Measurements from ENCODE around the gene CENPF.
"Not testable (repeated sequence)": the region's sequence is repeated elsewhere in the genome, so short reads cannot be mapped to it uniquely, and the experiment has no call there.

CENPF gene

DNA sequence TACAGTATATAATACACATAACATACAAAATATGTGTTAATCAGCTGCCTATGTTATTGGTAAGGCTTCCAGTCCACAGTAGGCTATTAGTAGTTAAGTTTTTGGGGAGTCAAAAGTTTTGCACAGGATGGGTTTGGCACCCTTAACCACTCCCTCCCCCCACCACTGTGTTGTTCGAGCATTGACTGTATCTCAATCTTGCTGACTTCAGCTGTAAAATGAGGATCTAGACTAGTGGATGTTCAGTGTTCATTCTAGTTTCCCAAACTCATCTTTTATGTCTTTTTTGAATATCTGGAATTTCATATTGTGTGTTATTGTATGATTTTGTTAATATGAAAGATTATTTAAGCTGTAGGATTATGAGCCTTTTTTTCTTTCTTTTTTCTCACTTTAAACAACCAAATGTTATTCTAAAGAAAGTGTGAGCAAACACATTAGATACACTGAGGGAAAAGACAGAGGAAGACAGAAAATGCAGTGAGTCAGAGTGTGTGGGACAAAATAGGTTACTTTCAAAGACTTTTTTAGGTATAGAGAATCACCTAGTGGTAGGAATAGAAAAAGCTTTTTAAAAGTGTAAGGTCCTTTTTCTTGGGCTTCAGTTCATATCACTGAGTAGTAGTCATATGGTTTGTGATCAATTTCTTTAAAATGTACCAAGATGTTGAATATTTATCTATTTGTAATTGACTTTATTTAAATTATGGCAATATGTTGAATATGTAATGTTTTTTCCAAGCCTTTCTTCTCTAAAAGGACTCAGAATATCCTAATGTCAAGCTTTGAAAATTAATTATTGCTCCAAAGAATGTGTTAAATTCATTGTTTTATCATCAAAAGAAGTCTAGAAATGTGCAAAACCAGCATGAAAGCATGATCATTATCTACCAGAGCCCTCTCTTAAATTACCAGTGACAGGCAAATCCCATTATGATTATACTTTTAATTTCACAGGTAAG is 17.9 kb upstream of the CENPF start:
- no peak overlapping the region for H3K27ac ChIP-seq
- TF ChIP-seq ZFX (IDR thresholded peaks at IDR 0.05) = no peak
- TF ChIP-seq, protein P1, sequence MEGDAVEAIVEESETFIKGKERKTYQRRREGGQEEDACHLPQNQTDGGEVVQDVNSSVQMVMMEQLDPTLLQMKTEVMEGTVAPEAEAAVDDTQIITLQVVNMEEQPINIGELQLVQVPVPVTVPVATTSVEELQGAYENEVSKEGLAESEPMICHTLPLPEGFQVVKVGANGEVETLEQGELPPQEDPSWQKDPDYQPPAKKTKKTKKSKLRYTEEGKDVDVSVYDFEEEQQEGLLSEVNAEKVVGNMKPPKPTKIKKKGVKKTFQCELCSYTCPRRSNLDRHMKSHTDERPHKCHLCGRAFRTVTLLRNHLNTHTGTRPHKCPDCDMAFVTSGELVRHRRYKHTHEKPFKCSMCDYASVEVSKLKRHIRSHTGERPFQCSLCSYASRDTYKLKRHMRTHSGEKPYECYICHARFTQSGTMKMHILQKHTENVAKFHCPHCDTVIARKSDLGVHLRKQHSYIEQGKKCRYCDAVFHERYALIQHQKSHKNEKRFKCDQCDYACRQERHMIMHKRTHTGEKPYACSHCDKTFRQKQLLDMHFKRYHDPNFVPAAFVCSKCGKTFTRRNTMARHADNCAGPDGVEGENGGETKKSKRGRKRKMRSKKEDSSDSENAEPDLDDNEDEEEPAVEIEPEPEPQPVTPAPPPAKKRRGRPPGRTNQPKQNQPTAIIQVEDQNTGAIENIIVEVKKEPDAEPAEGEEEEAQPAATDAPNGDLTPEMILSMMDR (conservative IDR thresholded peaks at IDR 0.05) = peak; percentile 95

DNA sequence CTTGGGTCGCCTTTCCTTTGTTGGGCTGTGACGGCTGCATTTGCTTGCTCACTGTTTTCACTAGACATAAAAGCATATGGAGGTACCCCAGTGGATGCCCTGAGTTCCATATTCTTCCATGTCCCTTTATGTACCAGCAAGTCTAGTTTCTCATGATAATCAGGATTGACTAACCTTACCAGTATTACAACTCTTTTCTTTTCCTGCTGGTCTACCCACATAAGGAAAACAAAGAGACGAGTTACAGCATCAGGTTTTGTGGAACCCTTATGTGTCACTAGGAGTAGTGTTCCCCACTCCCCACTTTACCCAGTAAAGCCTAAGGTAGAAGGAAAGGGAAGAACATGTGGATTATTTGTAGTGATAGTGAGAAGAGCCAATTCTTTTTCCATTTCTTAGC is 16.4 kb upstream of the CENPF start:
- H3K27ac ChIP-seq = no peak overlapping the region
- TF ChIP-seq ZFX (IDR thresholded peaks at IDR 0.05) = no peak
- TF ChIP-seq, protein P1 (conservative IDR thresholded peaks at IDR 0.05) = no peak

DNA sequence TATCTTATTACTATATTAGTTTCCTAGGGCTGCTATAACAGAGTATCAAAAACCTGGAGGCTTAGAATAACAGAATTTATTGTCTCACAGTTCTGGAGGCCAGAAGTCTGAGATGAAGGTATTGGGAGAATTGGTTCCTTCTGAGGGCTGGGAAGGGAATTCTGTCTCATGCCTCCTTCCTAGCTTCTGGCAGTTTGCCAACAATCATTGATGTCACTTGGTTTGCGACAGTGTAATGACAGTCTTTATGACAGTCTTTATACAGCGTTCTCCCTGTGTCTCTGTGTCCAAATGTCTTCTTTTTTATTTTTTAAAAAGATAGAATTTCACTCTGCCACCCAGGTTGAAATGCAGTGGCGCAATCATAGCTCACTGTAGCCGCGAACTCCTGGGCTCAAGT is 15.8 kb upstream of the CENPF start:
- TF ChIP-seq, protein P1 (conservative IDR thresholded peaks at IDR 0.05) = no peak
- no peak for TF ChIP-seq ZFX (IDR thresholded peaks at IDR 0.05)
- H3K27ac ChIP-seq = no peak overlapping the region

DNA sequence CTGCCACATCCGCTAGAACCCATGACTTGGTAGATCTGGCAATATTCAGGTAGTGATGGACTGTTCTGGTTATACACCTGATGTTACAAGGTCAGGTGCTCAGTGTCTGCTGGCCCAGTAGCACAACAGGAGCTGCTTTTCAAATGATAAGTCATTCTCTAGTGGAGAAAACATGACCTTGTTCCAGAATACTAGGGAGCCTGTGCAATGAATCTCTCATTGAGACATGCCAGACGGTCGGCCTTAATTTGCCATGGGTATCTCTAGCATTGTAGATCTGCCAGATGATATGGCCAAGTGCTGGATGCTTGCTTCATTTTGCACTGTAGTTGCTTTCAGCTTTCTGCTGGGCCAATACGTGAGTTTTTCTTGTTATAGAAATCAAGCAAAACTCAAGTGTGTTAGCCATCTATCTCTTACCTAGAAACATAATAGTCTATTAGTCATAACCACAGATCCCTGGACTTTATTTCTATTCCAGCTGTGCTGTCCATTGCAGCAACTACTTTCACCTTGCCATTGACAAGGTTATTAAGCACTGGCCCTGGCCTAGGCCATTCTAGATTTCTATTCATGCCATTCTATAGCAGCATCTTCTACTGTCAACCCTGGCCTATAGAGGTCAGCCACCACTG is 13.9 kb upstream of the CENPF start:
- no peak for TF ChIP-seq ZFX (IDR thresholded peaks at IDR 0.05)
- TF ChIP-seq, protein P1 (conservative IDR thresholded peaks at IDR 0.05) = no peak

DNA sequence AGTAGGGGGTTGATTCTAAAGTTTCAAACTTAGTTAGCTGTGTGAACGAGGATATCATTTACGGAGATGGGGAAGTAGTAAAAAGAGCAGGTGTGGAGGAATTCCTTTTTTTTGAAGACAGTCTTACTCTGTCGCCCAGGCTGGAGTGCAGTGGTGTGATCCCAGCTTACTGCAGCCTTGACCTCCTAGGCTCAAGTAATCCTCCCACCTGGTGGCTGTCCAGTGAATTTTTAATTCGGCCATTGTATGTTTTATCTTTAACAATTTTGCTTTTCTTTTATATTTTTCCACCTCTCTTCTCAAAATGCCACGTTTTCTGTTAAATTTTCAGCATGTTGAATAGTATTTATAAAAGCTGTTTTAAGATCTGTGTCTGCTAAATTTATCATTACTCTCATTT is 12.3 kb upstream of the CENPF start:
- no peak for TF ChIP-seq ZFX (IDR thresholded peaks at IDR 0.05)
- TF ChIP-seq, protein P1 (conservative IDR thresholded peaks at IDR 0.05) = peak; percentile 30; the same call in 1 of the 2 replicates
- no peak overlapping the region for H3K27ac ChIP-seq

More for the DNA sequence above, 13.9 kb upstream of the CENPF start:
- no peak overlapping the region for H3K27ac ChIP-seq

DNA sequence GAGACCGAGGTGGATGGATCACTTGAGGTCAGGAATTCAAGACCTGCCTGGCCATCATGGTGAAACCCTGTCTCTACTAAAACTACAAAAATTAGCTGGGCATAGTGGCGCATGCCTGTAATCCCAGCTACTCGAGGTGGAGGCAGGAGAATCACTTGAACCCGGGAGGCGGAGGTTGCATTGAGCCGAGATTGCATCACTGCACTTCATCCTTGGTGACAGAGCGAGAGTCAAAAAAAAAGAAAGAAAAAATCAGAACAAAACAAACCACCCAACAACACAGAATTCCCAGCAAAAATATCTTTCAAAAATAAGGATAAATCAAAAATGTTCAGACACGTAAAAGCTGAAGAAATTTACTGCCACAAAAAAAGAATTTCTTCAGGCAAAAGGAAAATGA is 11.1 kb upstream of the CENPF start:
- H3K27ac ChIP-seq = not testable (repeated sequence)

DNA sequence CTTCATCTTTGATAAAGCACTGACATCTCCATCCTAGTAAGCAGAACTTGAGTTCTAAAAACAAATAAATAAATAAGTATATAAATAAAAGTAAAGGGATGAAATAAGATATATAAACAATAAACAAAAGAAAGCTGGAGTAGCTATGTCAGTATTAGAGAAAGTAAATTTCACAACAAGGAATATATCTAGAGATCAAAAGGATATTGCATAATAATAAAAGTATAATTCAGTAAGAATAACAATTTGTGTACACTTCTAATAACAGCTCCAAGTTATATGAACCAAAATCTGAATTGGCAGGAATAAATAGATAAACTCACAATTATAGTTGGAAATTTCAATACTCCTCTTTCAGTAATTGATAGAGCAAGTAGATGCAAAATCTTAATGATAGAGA is 9.8 kb upstream of the CENPF start:
- H3K27ac ChIP-seq = no peak overlapping the region
- TF ChIP-seq, protein P1 (conservative IDR thresholded peaks at IDR 0.05) = no peak
- TF ChIP-seq ZFX (IDR thresholded peaks at IDR 0.05) = no peak

Measured in C4-2B (cell line).